ENCODE data around the gene IL23A.
"Not testable (repeated sequence)": the region's sequence is repeated elsewhere in the genome, so short reads cannot be mapped to it uniquely, and the experiment has no call there.

The IL23A gene

DNA sequence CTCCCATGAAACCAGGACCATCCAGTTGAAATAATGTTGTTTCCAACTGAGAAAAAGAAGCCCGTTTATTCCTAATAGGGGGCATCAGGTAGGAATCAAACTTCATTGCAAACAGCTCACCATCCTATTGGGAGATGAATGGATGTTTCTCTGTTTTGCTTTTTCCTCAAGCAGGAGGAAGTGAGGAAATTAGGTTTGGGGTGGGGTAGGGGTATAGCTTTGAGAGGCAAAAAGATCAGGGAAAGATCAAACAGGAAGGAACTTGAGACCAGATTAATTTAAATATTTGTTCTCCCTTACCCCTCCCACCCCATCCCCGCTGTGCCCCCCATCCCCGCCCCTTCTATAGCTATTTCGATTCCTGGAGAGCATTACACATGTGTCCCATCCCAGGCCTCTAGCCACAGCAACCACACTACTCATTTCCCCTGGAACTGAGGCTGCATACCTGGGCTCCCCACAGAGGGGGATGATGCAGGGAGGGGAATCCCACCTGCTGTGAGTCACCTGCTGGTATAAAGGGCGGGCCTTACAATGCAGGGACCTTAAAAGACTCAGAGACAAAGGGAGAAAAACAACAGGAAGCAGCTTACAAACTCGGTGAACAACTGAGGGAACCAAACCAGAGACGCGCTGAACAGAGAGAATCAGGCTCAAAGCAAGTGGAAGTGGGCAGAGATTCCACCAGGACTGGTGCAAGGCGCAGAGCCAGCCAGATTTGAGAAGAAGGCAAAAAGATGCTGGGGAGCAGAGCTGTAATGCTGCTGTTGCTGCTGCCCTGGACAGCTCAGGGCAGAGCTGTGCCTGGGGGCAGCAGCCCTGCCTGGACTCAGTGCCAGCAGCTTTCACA is at the start of gene IL23A:
IL23A (plus strand) TSS at position 577 of the 850 bp plus-strand sequence; CDS start at position 738, 161 bp downstream.
- peak; percentile 68 to 77 for DNase-seq (ENCODE audit: low read depth in 2 of 2, low spot score in 1 of 2)

DNA sequence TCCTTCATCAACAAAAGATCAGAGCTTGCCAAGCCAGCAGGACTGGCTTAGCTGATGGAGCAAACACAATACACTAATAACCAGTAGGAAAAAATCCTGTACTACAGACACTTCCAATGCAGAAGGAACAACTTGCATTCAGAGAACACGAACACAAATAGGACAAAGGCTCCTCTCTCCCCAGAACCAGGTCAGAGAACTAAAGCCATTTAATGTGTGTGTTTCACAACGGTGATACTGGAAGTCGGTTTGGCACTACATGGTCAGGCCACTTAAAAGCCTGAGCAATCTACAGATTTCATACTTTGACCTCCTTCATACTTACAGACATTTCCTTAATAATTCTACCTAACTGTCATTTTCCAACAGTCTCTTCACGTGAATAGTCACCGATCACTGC is 44.9 kb upstream of the IL23A start:
- DNase-seq (ENCODE audit: low read depth in 2 of 2, low spot score in 1 of 2) = no peak

DNA sequence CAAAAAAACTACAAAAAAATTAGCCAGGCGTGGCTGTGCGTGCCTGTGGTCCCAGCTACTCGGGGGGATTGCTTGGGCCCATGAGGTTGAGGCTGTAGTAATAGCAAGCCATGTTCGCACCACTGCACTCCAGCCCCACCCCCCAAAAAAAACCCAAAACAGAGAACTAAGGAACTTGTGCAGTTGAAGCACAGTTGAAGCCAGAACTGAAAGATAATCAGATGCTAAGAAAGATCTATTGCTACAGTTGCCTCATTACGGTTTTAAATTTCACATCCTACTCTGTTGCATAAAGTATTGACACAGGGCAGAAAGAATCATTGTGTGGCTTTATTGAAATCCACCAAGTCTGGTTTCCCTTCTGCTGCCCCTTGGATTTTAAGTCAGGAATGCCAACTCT is 42.4 kb upstream of the IL23A start:
- DNase-seq (ENCODE audit: low read depth in 2 of 2, low spot score in 1 of 2) = no peak

DNA sequence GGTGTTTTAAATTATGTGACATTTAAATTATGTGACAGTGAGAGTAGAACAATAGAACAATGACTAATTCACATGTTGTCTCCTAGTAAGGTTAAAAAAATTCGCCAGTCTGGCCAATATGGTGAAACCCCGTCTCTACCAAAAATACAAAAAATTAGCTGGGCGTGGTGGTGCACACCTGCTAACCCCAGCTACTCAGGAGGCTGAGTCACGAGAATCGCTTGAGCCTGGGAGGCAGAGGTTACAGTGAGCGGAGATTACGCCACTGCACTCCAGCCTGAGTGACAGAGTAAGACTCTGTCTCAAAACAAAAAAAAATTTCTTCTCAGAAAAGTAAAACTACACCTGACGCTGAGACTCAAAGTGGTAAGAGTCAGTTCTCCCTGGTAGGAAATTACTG is 41.3 kb upstream of the IL23A start:
- no peak for DNase-seq (ENCODE audit: low read depth in 2 of 2, low spot score in 1 of 2)

- no peak for DNase-seq (ENCODE audit: low read depth in 2 of 2, low spot score in 1 of 2)
These were observed 39.9 kb upstream of the IL23A start for GRCh38 chr12:56298828-56299227.

DNA sequence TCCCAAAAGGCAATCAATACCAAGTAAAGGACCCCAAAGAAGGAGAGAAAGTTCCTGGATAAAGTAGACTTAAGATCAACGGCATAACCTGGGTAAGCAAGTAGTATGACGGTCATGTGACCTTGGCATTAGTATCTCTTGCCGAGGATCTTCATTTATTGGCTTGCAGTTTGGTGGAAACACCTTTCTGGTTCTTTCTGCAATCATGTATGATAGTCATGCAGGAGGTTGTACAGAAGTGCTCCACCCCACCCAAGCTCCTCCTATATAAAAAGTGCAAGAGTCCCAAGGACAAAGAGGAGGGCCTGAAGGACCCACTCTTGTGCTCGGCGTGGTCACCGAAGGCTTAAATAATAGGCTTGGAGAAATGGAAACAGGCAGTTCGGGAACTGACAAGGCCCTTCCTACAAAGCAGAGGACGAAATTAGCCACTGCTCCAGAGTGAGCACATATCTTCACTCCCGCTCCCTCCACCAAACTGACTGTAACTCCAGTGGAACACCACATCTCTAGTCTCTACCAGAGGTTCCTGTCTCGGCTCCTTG is 39.3 kb upstream of the IL23A start:
- no peak for DNase-seq (ENCODE audit: low read depth in 2 of 2, low spot score in 1 of 2)

DNA sequence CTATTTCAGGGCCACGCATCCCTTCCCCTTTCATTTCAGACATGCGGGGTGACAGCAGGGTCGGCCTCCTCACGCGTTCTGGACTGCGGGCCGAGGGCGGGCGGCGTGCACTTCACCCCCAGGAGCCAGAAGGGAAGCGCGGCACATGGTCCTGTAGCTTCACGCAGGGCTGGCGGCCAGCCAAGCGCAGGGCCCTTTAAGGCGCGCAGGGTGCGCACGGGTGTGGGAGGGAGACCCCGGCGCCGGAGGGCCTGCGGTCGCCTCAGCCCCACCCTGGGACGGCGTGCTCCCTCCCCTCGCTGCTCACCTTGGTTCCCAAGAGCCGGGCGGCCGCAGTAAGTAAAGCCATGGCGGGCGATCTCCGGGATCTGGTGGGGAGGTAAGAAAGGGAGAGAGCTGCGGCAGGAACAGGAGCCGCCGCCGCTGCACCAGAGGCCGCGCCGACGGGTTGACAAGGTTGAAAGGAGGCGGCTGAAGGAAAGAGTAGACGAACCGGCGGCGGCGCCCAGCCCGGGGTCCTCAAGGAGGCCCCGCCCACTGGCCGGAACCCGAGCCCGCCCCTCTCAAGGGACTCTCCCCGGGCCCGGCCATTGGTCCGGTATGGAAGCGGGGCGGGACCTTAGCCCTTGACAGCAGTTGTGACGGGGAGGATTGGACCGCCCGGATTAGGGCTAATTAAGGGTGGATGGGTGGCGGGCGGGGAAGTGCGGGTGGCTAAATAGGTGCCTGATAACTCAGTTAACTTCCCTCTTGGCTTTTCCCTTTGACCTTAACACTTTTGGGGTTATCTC is 38.6 kb upstream of the IL23A start, which contains the start of gene CS:
CS (minus strand) TSS at position 478 of the 791 bp plus-strand sequence; CDS start at position 349, 129 bp downstream.
- DNase-seq (ENCODE audit: low read depth in 2 of 2, low spot score in 1 of 2) = peak; percentile 95 to 98

GRCh38 chr12:56300644-56301464 is 37.8 kb upstream of the IL23A start:
- DNase-seq (ENCODE audit: low read depth in 2 of 2, low spot score in 1 of 2) = no peak

GRCh38 chr12:56304276-56304675 is 34.4 kb upstream of the IL23A start:
- DNase-seq (ENCODE audit: low read depth in 2 of 2, low spot score in 1 of 2) = no peak

- DNase-seq (ENCODE audit: low read depth in 2 of 2, low spot score in 1 of 2) = no peak
These were observed 33.7 kb upstream of the IL23A start for GRCh38 chr12:56304872-56305590.

DNA sequence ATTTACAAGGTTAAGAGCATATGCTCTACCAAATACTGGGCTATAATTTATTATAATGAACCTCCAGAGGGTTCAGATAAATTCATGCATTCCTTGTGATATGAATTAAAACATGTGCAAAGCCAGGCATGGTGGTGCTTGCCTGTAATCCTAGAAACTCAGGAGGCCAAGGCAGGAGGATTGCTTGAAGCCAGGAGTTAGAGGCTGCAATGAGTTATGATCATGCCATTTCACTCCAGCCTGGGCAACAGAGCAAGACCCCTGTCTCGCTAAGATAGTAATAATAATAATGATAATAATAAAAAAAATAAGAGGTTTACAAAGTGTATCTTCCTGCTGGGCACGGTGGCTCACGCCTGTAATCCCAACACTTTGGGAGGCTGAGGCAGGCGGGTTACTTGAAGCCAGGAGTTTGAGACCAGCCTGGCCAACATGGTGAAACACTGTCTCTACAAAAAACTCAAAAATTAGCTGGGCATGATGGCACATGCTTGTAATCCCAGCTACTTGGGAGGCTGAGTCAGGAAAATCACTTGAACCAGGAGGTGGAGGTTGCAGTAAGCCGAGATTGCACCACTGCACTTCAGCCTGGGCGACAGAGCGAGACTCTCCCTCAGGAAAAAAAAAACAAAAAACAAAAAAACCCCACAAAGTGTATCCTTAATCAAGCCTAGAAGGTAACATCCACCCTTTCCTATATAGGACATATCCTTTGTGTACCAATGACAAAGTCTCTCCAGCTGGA is 31.3 kb upstream of the IL23A start:
- no peak for DNase-seq (ENCODE audit: low read depth in 2 of 2, low spot score in 1 of 2)

GRCh38 chr12:56308714-56309113 is 30.0 kb upstream of the IL23A start:
- no peak for DNase-seq (ENCODE audit: low read depth in 2 of 2, low spot score in 1 of 2)

- no peak for DNase-seq (ENCODE audit: low read depth in 2 of 2, low spot score in 1 of 2)
These were observed 27.7 kb upstream of the IL23A start for GRCh38 chr12:56311003-56311402.

DNA sequence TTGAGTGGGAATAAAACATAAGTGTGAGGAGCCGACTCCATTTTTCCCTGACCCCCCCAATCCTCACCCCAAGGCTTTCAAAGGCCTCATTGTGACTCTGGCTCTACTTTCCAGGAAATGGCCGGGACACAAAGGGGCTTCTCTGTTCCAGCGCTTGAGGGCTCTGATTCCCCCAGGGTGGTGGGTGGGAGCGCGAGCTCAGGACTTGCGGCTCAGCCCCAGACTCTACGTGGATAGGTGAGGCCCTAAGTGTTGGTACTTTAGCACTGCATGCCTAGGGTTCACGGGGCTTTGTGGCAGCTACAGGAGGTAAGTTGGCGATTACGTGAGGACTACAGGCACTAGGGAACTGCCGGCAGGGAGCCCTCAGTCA is 23.4 kb upstream of the IL23A start:
- DNase-seq (ENCODE audit: low read depth in 2 of 2, low spot score in 1 of 2) = no peak

GRCh38 chr12:56315622-56316473 is 22.8 kb upstream of the IL23A start, which contains the start of gene CNPY2:
CNPY2 (minus strand) TSS chr12:56315988; CDS start chr12:56315217, 771 bp downstream.
- peak; percentile 81 to 89 for DNase-seq (ENCODE audit: low read depth in 2 of 2, low spot score in 1 of 2)

DNA sequence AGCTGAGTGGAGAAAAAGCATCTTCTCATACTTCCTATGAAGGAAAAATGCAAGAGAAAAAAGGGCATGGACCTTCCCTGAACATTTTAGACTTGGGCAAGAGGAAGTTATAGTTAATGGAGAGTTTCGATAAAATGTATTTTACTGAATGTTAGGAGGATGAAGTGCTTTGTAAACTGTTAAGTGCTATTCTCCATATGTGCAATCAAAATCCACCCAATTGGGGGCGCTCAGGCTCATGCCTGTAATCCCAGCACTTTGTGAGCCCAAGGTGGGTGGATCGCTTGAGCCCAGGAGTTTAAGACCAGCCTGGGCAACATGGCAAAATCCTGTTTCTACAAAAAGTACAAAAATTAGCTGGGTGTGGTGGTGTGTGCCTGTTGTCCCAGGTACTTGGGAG is 21.0 kb upstream of the IL23A start:
- DNase-seq (ENCODE audit: low read depth in 2 of 2, low spot score in 1 of 2) = no peak

DNA sequence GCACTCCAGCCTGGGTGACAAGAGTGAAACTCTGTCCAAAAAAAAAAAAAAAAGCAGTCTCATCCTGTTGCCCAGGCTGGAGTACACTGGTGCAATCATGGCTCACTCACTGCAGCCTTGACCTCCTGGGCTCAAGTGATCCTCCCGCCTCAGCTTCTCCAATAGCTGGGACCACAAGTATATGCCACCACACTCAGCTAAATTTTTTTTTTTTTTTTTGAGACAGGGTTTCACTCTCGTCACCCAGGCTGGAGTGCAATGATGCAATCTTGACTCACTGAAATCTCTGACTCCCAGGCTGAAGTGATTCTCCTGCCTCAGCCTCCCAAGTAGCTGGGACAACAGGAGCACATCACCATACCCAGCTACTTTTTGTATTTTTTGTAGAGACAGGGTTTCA is 17.7 kb upstream of the IL23A start:
- DNase-seq (ENCODE audit: low read depth in 2 of 2, low spot score in 1 of 2) = no peak

- not testable (repeated sequence) for DNase-seq (ENCODE audit: low read depth in 2 of 2, low spot score in 1 of 2)
These were observed 17.1 kb upstream of the IL23A start for GRCh38 chr12:56321610-56322009.

DNA sequence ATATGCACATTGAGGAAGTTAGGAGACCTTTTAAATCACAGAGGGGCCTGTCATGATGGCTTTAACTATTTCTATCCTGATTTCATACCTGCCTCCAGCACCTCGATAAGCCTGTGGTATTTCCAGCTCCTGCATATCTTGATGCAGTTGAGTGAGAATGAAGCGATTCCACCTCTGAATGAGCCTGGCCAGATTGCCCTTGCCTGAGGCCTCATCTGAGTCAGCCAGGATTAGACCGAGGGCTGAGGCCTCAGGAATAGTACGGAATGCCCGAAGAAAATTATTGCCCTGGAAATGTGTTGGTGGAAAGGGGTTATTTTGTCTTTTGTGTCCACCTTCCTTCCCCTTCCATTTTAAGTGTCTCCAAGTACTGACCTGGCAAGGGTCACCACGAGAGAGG is 14.5 kb upstream of the IL23A start:
- no peak for DNase-seq (ENCODE audit: low read depth in 2 of 2, low spot score in 1 of 2)

Data from stimulated activated CD8-positive, alpha-beta memory T cell treated with anti-CD3 and anti-CD28 coated beads, Interleukin-4, amount 100 ng/mL, for 4 hours (primary cell).